CD4-positive, alpha-beta T cell treated with Interleukin-6 at 100 ng/mL for 8 hours (primary cell): ENCODE results near the gene PGK2.
"Not testable (repeated sequence)": the region's sequence is repeated elsewhere in the genome, so short reads cannot be mapped to it uniquely, and the experiment has no call there.

Source experiments
- DNase-seq: peaks from one replicate; pipeline ENCODE4 v3.0.0-alpha.2; 2020; ENCODE audit warnings: mixed read lengths, low spot score

Gene PGK2

DNA sequence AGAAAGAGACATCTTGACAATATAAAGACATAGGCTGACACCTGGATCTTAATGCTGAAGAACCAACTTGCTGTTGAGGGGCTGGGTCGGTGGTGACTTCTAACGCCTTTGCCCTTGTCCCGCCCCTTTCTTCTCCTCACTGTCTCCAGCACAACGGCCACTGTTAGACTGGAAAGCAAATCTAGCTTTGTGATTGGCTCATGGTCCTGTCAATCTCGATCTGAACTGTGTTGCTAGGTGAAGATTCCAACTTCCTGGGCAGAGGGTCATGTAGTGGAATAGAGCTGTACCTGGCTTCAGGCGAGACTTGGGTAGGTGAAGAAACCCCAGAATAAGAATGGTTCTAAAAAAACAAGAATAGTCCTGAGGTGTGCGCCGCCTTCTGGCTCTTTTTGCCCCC is at the start of gene PGK2:
Gene PGK2 (minus strand): TSS at position 110 of the 400 bp plus-strand sequence. CDS start 98 bp downstream, at position 12.
- DNase-seq, result no peak

DNA sequence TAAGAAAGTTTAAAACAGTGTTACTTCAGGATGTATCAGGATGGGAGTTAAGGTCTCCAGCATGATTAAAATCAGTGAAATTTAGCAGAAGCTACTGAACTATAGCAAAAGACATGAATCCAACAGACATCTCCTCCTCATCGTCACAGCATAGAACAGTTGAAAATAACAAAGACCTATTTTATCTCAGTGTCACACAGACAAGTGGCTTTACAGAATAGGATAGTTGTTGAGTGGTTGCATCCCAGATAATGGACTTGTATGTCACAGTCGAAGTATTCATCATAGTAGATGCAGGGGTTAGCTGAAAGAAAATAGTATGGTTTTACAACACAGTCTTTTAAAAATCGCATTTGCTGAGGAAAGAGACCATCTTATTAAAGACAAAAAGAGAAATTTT is 48.1 kb upstream of the PGK2 start:
- DNase-seq, result no peak

DNA sequence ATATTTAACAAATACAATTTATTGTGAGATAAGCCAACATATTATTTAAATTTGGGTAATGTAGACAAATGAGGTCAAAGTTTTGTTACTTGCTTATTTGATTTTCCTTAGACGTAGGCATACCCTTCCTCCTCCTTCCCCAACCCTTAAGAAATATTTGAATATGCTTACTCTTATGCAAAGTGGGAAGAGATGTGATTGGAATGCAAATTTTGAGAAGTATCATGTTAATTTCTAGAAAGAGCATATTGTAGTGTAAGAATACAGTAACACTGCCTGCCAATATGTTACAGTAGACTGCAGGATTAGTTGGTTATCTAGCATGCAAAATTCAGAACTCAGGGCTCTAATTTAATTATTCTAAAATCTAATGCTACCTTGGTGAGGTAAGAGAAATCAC is 46.3 kb upstream of the PGK2 start:
- no peak for DNase-seq

DNA sequence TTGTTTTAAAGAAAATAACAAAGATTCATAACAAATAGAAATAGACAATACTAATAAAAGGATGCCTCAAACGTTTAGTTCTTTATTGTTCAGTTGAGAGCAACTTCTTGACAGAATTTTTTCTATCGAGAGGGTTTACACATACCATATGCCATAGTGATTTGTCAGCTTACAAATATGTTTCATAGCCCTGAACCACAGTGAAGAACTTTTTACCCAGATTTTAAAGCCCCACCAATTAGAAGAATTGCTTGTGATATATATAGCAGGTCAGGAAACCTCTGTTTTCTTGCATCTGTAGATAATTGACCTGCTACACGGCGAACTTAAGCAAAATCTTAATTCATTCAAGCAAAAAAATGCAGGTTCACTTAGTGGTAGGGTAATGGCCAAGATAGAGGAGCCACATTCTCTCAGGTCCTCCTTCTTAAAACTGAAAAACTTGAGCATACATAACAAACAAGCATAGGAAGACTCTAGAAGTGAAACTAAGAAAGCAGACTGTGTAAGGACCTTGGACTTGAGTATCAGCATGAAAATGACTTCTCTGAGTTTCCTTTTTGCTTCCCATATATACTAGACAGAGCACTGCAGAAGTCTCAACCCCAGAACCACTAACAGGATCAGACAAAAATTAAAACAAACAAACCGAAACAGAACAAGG is 39.8 kb upstream of the PGK2 start:
- DNase-seq, result no peak

DNA sequence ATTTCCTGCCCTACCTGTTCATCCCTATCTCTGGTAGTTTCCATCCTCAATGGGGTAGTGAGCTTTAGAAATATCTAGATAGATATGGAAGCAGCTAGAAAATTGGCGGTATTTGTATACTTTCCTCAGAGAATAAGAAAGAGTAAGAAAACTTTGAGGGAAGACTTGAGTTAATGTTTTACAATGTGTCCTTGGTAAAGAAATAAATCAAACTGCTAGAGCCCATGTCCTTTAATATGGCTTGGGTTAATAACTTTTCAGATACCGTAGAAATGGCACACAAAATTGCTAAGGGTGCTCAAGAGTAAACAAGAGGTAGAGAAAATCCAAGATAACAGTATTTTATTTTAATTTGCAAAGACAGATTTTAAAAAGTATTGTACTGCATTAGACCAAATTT is 28.1 kb upstream of the PGK2 start:
- DNase-seq, result no peak

DNA sequence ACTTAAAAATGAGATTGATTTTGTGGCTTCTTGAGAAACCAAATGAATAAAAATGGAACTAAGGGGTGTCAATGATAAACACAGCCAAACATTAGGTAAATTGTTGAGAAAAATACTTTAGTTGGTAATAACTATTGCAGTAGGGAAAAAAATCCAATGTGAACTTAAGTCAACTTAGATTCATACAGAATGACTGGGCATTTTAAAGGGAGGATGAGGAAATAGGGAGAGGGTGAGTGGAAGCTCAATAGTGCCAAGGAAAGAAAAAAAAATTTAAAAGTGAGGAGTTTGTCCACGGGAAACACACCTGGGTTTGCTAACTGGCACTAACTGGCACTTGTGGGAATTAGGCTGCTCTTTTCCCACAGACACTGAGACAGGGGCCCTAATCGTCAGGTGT is 26.2 kb upstream of the PGK2 start:
- DNase-seq, result no peak

DNA sequence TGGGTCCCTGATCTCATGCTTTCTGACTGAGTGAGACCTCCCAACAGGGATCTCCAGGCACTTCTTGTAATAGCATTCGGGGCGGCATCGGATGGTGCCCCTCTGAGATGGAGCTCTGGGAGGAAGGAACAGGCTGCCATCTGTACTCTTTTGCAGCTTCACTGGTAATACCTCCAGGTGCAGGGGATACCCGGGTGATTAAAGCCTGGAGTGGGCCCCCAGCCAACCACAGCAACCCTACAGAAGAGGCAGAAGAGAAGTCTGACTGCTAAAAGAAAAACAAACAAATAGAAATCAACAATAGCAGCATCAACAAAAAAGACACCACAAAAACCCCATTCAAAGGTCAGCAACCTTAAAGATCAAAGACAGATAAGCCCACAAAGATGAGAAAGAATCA is 19.1 kb upstream of the PGK2 start:
- DNase-seq, result no peak

DNA sequence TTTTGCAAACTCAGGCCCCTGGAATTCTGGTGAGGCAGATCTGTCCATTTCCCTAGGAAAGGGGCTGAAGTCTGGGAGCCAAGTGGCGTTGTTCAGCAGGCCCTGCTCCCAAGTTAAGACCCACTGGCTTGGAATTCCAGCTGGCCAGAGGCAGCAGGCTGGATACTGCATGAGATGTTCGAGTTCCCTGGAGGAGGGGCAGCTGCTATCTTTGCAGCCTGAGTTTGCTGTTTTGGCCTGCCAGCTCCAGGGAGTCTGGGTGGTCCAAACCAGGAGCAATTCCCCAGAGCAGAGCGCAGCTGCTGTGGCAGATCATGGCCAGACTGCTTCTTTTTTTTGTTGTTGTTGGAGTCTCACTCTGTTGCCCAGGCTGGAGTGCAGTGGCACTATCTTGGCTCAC is 18.2 kb upstream of the PGK2 start:
- DNase-seq, result no peak

DNA sequence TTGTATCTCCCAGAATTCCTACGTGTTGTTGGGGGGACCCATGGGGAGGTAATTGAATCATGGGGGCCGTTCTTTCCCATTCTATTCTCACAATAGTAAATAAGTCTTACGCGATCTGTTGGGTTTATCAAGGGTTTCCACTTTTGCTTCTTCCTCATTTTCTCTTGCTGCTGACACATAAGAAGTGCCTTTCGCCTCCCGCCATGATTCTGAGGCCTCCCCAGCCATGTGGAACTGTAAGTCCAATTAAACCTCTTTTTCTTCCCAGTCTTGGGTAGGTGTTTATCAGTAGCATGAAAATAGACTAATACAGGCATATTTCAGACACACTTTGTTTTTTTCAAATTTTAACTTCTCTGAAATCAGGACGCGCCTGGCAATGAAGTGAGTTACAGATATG is 14.4 kb upstream of the PGK2 start:
- no peak for DNase-seq

DNA sequence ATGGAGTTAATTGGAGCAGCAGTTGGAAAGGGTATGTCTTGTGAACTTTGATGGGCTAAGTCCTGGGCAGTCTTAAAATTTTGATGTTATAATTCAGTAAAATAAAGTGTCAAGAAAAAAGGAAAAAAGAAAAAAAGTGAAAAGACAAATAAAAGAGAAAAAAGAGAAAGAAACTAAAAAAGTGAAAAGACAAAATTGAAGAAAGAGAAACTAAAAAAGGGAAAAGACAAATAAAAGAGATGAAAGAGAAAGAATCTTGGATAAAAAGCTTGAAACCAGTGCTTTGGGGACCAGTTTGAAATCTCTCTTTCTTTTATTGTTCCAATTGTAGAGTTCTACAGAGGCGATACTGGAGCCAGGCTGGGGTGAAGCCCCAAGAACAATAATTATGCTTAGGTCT is 12.0 kb upstream of the PGK2 start:
- no peak for DNase-seq

DNA sequence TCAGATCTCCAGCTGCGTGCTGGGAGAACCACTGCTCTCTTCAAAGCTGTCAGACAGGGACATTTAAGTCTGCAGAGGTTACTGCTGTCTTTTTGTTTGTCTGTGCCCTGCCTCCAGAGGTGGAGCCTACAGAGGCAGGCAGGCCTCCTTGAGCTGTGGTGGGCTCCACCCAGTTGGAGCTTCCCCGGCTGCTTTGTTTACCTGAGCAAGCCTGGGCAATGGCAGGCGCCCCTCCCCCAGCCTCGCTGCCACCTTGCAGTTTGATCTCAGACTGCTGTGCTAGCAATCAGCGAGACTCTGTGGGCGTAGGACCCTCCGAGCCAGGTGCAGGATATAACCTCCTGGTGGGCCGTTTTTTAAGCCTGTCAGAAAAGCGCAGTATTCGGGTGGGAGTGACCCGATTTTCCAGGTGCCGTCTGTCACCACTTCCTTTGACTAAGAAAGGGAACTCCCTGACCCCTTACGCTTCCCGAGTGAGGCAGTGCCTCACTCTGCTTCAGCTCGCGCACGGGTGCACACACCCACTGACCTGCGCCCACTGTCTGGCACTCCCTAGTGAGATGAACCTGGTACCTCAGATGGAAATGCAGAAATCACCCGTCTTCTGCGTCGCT is 9.9 kb upstream of the PGK2 start:
- DNase-seq, result not testable (repeated sequence)

DNA sequence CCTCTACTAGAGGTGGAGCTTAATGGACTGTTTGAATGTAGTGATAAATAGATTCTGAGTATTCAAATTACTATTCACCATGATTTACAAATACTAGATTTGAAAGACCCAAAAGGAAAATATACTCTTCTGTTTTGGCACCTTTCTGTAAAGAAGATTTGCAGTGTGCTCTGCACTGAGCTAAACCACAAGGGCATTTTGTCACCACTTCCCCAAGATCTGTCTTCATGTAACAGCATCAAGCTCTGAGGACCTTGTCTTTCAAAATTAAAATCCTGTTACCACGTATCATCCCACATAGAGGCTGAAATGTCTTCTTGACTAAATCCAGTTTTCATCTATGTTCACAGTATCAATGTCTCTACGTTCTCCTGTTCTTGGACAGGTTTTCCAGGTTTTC is 3.3 kb upstream of the PGK2 start:
- DNase-seq, result no peak

DNA sequence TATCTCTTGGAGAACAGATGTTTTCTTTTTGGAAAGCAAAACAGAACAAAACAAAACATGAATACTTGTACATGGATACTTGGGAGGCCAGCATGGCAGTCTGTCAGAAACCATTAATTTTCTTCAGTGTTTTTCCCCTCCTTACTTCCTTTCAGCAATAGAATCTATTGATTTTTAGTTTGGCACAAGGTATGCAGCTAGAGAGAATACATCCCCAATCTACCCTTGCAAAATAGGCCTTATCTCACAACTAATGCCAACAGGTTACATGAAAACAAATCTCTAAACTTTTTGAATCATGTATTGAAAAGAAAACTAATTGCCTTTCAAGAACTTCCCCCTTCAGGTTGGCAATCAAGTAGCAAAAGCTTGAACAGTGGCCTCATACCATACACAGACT is 2.8 kb downstream of the PGK2 start:
- no peak for DNase-seq

DNA sequence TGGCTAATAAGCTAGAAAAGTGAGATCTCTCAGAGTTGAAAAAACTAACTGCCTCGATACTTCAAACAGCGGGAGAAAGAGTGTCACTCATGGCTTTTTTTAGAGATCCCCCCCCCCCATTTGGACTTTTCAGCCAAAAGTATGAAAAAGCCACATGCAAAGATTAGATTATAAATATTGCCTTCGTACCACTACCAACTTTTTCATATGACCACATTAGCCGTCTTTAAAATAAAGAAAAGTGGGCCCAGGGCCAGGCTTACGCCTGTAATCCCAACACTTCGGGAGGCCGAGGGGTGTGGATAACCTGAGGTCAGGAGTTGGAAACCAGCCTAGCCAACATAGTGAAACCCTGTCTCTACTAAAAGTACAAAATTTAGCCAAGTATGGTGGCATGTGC is 4.4 kb downstream of the PGK2 start:
- DNase-seq, result no peak

DNA sequence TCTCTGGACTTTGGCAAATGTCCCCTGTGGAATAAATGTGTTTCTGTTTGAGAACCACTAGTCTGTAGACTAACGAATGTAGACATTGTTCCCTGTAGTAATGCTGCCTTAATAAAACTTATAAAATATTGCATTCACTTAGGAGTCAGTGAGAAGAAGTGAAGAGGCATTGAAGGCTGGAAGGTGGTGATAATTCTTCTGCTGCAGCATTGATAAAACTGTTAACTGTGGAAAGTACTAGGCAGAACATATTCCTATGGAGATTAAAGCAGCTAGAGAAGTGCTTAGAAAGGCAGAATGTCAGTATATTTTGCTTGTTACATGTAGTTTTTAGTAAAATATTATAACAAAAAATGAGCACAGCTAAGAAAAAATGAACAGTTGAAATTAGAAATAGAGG is 4.8 kb downstream of the PGK2 start:
- no peak for DNase-seq

DNA sequence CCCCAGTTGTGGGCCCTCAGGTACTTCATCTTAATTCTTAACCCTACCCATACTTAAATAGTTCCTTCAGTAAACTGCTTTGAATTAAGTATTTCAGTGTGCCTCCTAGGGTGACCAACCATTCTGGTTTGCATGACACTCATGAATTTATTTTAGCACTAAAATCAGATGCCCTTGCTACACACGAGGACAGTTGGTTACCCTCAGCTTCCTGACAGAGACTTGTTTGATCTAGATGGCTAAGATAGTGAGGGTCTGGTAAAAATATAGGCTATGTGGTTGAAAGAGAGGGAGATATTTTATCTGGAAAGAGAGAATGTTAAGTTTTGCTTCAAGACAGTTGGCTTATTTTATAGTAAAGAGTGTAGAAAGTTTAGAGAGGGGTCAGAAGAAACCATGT is 10.6 kb downstream of the PGK2 start:
- no peak for DNase-seq

DNA sequence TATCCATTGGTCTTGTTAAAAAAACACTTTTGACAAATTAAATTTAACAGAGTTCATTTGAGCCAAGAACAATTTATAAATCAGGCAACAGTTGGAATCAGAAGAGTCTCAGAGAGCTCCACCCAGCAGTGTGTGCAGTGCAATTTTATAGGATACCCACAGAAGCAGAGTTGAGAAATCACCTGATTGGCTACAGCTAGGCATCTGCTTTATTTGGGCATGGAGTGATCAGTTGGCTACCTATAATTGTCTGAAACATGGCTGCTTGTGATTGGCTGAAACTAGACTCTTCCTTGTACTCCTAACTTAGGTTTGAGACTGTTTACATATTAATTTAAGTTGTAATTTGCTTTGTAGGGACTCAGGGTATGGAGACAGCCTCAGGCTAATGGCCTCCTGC is 12.0 kb downstream of the PGK2 start:
- no peak for DNase-seq

DNA sequence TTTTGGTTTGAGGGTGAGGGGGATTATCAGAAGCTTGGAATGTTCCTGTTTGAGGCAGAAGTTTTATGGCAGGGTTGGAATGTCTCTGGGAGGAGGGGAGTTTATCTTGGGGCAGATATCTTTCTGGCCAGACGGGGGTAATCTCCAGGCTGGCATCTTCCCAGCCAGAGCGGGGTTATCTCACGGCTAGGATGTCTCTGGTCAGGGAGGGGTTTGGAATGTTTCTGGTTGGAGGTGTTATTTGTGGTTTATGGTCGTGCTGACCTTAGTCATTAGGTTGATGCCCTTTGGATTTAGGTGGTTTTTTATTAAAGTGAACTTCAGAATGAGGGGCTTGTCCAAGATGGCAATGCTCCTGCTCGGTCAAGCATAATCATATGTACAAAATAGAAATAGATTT is 14.8 kb downstream of the PGK2 start:
- DNase-seq, result no peak

DNA sequence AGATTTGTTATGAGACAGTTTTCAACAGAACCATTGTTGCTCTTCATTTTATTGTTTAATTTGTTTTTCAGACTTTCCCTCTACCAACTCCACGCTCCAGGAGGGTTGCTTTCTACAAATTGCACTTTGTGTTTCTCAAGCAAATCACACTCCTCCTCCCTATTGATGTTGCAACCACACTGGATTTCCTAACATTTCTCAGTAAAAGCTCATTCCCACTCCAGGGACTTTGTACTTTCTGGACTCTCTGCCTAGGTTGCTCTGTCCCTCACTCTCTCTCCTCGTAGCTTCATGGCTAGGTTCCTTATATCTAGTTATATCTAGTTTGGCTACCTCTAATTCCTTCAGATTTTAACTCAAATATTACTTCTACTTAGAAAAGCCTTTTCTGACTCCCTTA is 20.3 kb downstream of the PGK2 start:
- DNase-seq, result no peak

DNA sequence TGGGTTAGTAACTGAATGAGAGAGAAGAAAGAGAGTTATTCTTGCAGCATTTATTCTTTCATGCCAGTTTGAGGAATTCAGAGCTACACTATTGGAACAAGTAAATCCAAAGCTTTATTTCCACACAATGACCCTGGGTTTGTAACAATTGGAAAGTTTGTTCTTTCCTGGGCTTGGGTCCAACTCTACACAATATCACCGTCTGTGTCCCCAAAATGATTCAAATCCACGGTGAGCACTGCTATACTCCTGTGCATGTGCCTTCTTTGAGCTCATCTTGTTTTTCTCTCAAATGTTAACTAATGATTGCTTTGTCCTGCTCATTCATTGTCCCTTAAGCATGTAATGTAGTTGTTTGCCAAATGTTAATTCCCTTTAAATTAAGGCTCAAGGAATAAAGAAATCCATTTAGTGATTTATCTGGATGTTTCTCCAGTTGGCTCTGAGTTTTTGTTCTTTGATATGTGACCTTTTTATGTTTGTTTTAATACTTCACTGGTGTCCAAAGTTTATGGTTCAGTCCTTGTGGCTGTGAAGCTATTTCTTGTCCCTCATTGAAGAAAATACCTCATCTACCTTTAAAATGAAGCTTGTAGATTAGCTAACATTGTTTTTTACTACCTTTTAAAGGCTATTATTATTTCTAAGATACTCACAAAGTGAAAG is 22.4 kb downstream of the PGK2 start:
- no peak for DNase-seq

DNA sequence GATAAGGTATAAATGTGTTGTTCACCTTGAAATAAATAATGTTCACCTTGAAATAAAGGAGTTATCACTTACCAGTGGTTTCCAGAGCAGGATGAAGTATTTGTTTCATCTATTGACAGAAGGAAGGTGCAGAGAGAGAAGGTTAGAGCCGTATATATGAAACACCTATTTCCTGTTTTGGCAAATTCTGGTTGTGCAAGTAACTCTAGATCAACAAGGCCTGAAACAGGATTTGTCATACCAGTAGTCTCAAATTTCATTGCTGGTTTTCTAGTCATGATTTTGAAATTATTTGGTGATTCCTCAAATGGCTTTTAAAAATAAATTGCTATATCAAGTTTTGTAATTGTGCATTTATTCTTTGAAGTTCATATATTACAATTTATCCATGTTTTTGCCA is 42.8 kb downstream of the PGK2 start, which contains the start of gene CRISP3:
Gene CRISP3 (minus strand): TSS at position 130 of the 400 bp plus-strand sequence. CDS start 21 bp downstream, at position 109.
- no peak for DNase-seq

DNA sequence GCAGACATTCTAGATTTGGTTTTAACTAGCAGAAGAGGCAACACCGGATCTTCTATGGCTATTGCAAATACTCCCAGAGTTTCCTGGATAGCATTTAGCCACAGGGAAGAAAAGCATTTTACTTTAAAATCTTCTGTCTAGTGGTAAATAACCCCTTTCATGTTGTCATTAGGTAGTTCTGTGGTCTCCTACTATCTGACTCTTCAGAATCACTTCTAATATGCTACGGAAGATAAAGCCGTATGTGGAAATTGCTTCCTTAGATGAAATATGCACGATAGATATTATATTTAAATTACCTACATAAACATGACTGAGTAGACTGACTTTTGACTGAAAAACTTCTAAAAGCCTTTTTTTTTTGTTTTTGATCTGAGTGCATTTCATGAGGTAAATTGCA is 43.7 kb downstream of the PGK2 start:
- DNase-seq, result no peak

DNA sequence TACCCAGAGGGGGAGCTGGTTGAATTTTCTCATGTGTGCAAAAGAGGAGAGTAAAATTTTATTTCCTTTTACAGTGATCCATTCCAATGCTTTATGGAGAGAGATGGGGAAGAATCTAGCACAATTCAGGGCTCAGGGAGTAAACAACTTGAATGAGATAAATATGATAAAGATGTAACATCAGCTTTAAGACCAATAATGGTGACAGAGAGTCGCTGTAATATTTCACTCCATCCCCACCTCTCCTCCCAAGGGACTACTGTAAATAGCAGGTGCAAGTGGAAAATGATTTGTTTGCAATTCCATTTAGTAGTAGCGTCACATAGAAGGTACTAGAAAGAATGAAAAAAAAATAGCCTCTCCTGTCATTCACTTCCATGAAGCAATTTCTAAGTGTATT is 47.7 kb downstream of the PGK2 start:
- DNase-seq, result no peak
